Kidney (tissue), 14 donors: ENCODE results near the gene FZD2. TPM values are rescaled to one million over a fixed set of nuclear protein-coding genes. Genes with fewer than 3 reads are reported as not detected.
A peak's percentile ranks its signal among the peaks of the same experiment; 100 is the strongest.

Source experiments
- DNase-seq, 5 donors: peaks; one replicate each; pipeline ENCODE4 v3.0.0-alpha.2; 2013 to 2020
- FAIRE-seq: peaks from 2 replicates; lab custom pipeline; 2012; peaks lifted over from hg19 to GRCh38; lab: Jason Lieb, UNC
- H3K27ac ChIP-seq, 2 donors: one replicate each; pipeline ENCODE4 v1.7.0; 2013; ENCODE audit warnings: low read depth in 2 of 2, low read length in 2 of 2, inconsistent platforms in 1 of 2
- H3K27me3 ChIP-seq: one replicate; pipeline ENCODE4 v1.7.1; 2013; ENCODE audit warnings: low read length, inconsistent platforms; ENCODE audit not compliant: control insufficient read depth, insufficient read depth
- H3K36me3 ChIP-seq, 3 donors: one replicate each; pipeline versions ENCODE4 v1.7.0 to v1.7.1; 2013; ENCODE audit warnings: low read length in 3 of 3, control low read depth in 1 of 3, inconsistent platforms in 1 of 3; ENCODE audit not compliant: insufficient read depth in 3 of 3, control insufficient read depth in 2 of 3
- H3K4me1 ChIP-seq, 3 donors: one replicate each; pipeline versions ENCODE4 v1.7.0 to v1.7.1; 2013; ENCODE audit warnings: low read length in 3 of 3, inconsistent platforms in 1 of 3, low read depth in 1 of 3; ENCODE audit not compliant: control insufficient read depth in 2 of 3, insufficient read depth in 2 of 3
- H3K4me3 ChIP-seq, 3 donors: one replicate each; pipeline versions ENCODE4 v1.7.0 to v1.8.1; 2013; ENCODE audit warnings: low read length in 3 of 3, control low read depth in 1 of 3, inconsistent platforms in 1 of 3
- H3K9ac ChIP-seq, 3 donors: one replicate each; pipeline versions ENCODE4 v1.7.0 to v1.7.1; 2013; ENCODE audit warnings: low read length in 3 of 3, control low read depth in 1 of 3, inconsistent platforms in 1 of 3
- H3K9me3 ChIP-seq, 3 donors: one replicate each; pipeline versions ENCODE4 v1.7.0 to v1.7.1; 2013; ENCODE audit warnings: low read length in 3 of 3, control low read depth in 1 of 3, inconsistent platforms in 1 of 3; ENCODE audit not compliant: control insufficient read depth in 2 of 3, insufficient read depth in 1 of 3
- intact Hi-C: fragments of 100-400 bp; cut with DNase I; formaldehyde crosslinking; loops from one replicate; pipeline ENCODE4 v1.11.1; 2022
- polyA plus RNA-seq: library from polyadenylated mRNA; stranded (reverse); fragments of 350-450 nt; fragmentation: Illumina TruSeq; extraction: RNeasy Lipid Tissue Mini Kit (QIAGEN cat#74804); gene quantifications from one replicate; pipeline ENCODE4 v1.2.3, GENCODE V29; 2014; ENCODE audit warnings: low read depth, low replicate concordance; ENCODE audit not compliant: insufficient read depth
- total RNA-seq: library from RNA; stranded (reverse); fragmentation: NEBNext Ultra II Directional; extraction: Animal tissue kit (Norgen Biotek cat#: 25700); gene quantifications from one replicate; pipeline ENCODE4 v1.2.1, GENCODE V29; 2021
- TF ChIP-seq, protein P1 (sequence below): IDR thresholded peaks from 3 replicates; pipeline ENCODE4 v1.5.1; 2012; ENCODE audit warnings: mild to moderate bottlenecking, moderate library complexity, borderline replicate concordance; ENCODE audit not compliant: insufficient read depth; ENCODE audit errors: extremely low read depth
- donor health status: control.
- donor health status: control.
- donor health status: control.
- donor health status: control.
- donor health status: control.
- donor health status: DM: yes; HTN: yes; CAD: no.
- donor health status: Normal renal cell carcinoma (clear cell type).

Gene FZD2
- total and polyA plus RNA-seq, 2 donors from 2014 or later = 4.7 to 5.5 TPM

DNA sequence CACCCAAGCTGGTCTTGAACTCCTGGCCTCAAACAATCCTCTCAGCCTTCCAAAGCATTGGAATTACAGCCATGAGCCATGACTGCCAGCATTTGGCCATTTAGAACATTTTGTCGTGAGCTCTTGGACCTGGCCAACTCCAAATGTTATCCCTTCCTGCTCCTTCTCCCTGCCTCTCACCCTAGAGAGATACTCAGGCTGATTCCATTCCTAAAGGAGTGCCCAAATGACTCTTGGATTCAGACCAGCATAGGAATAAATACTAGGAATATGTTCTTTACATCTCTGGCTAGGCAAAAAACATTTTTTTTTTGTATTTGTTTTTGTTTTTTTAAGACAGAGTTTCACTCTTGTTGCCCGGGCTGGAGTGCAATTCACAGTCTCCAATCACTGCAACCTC, 15.5 kb downstream of the FZD2 start:
- Histone ChIP-seq H3K9me3 (no peaks in the 10 kb centered on the region), H3K4me3 (no peak overlapping the region), H3K27me3 (no peaks in the 10 kb centered on the region), H3K4me1 (no peaks in the 10 kb centered on the region), H3K27ac (no peak overlapping the region), H3K36me3 (no peaks in the 10 kb centered on the region), H3K9ac (no peak overlapping the region)
- TF ChIP-seq, protein P1, sequence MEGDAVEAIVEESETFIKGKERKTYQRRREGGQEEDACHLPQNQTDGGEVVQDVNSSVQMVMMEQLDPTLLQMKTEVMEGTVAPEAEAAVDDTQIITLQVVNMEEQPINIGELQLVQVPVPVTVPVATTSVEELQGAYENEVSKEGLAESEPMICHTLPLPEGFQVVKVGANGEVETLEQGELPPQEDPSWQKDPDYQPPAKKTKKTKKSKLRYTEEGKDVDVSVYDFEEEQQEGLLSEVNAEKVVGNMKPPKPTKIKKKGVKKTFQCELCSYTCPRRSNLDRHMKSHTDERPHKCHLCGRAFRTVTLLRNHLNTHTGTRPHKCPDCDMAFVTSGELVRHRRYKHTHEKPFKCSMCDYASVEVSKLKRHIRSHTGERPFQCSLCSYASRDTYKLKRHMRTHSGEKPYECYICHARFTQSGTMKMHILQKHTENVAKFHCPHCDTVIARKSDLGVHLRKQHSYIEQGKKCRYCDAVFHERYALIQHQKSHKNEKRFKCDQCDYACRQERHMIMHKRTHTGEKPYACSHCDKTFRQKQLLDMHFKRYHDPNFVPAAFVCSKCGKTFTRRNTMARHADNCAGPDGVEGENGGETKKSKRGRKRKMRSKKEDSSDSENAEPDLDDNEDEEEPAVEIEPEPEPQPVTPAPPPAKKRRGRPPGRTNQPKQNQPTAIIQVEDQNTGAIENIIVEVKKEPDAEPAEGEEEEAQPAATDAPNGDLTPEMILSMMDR = no peak
- FAIRE-seq (no peak), DNase-seq (no peak)
- intact Hi-C loops = no loop called here

GRCh38 chr17:44575403-44575802, 18.1 kb downstream of the FZD2 start:
- no peak for FAIRE-seq
- Histone ChIP-seq H3K4me3 (no peak overlapping the region), H3K4me1 (no peaks in the 10 kb centered on the region), H3K9ac (no peak overlapping the region), H3K27me3 (no peaks in the 10 kb centered on the region), H3K36me3 (no peaks in the 10 kb centered on the region), H3K27ac (no peak overlapping the region), H3K9me3 (no peaks in the 10 kb centered on the region)
- intact Hi-C loops = no loop called here
- DNase-seq = no peak
- TF ChIP-seq, protein P1 = no peak

GRCh38 chr17:44578947-44579346, 21.7 kb downstream of the FZD2 start:
- FAIRE-seq (no peak), DNase-seq (no peak)
- H3K4me3 ChIP-seq = no peak overlapping the region
- TF ChIP-seq, protein P1 = no peak
- no peak overlapping the region for H3K9ac ChIP-seq
- H3K36me3 ChIP-seq = no peaks in the 10 kb centered on the region
- H3K4me1 ChIP-seq = no peaks in the 10 kb centered on the region
- intact Hi-C loops = no loop called here
- no peaks in the 10 kb centered on the region for H3K27me3 ChIP-seq
- H3K27ac ChIP-seq = no peak overlapping the region
- H3K9me3 ChIP-seq = no peaks in the 10 kb centered on the region

DNA sequence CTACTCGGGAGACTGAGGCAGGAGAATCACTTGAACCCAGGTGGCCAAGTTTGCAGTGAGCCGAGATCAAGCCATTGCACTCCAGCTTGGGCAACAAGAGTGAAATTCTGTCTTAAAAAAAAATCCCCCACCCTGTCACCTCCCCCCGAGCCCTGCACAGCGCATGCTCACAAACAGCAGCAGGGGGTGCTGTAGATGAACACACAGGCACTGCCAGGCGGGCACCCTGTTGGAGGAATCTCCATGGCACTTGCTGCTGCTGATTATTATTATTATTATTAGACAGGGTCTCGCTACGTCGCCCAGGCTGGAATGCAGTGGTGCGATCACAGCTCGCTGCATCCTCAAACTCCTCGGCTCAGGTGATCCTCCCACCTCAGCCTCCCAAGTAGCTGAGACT, 24.6 kb downstream of the FZD2 start:
- no peaks in the 10 kb centered on the region for H3K36me3 ChIP-seq
- peak in 2 of 5 donors; percentile 25 to 27 for DNase-seq
- H3K9ac ChIP-seq = no peak overlapping the region
- H3K4me1 ChIP-seq = no peaks in the 10 kb centered on the region
- no peaks in the 10 kb centered on the region for H3K27me3 ChIP-seq
- no peak overlapping the region for H3K27ac ChIP-seq
- FAIRE-seq = no peak
- intact Hi-C loops = no loop called here
- H3K4me3 ChIP-seq = no peak overlapping the region
- H3K9me3 ChIP-seq = no peaks in the 10 kb centered on the region
- TF ChIP-seq, protein P1 = no peak
